SK-N-MC (cell line): ENCODE measurements around the gene TNRC6C.

Experiments
- EZH2 ChIP-seq: fragments of 200-600 bp; sonication (generic); IDR thresholded peaks from one replicate; pipeline ENCODE4 v1.6.1; 2017; ENCODE audit warnings: antibody characterized with exemption
- POLR2AphosphoS5 ChIP-seq: IDR thresholded peaks from 2 replicates; pipeline ENCODE4 v1.6.1; 2012; ENCODE audit warnings: mild to moderate bottlenecking, low read depth, low read length, borderline replicate concordance

DNA sequence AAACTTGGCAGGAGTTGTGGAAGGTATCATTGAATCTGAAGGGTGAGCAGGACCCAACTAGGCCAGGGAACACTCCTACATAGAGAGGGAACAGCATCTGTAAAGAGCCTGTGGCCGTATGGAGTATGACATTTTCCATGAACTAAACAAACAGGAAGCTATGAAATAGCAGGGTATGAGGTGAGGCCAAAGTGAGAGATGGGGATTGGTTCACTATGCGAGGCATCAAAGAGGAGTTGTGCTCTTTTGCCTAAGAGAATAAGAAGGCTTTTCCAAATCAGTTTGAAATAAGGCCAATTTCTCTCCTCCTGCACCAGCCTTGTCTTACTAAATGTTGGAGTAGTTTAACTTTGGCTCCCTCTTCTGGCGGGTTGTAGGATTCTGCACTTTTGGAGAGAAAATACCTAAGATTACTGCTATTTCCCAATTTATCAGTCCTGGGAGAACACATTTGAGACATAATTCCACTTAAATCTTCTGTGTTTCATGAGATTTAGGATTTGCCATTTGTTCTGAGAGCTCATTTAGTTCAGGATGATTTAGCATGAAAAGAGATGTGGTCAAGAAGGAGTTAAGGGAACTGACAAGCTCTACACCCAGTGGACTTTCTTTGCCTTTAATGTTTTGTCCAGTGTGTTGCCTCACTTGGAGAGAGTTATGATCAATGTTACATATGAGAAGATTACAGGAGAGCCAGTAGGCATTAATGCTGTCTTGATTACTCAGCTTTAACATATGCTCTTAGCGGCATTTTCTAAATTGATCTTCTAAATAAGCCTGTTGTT, 55.4 kb downstream of the TNRC6C start:
- TF ChIP-seq EZH2 (no peak), POLR2AphosphoS5 (no peak)
